ENCODE measurements around the gene AGMO. TPM values are rescaled to one million over a fixed set of nuclear protein-coding genes. Genes with fewer than 3 reads are reported as not detected.

AGMO gene
- total RNA-seq, 4 donors from 2014 or later: 0.17 to 0.83 (median 0.45) TPM; not detected in 1

GRCh38 chr7:15370441-15370840, 191.4 kb downstream of the AGMO start:
- intact Hi-C loops (cut with DNase I): no loop called here
- H3K27ac ChIP-seq (replicated peaks in 1 of 4): no peak overlapping the region
- no peak overlapping the region for H3K4me3 ChIP-seq
- no peaks in the 10 kb centered on the region for H3K4me1 ChIP-seq
- 85% methylated on average over 1 of the region's 1 CpG for WGBS
- no peak for TF ChIP-seq POLR2A (IDR thresholded peaks at IDR 0.05; ENCODE audit: low read depth)
- no peak for TF ChIP-seq EP300 (IDR thresholded peaks at IDR 0.05)
- no peak for TF ChIP-seq POLR2AphosphoS5 (IDR thresholded peaks at IDR 0.05)
- TF ChIP-seq, protein P1, sequence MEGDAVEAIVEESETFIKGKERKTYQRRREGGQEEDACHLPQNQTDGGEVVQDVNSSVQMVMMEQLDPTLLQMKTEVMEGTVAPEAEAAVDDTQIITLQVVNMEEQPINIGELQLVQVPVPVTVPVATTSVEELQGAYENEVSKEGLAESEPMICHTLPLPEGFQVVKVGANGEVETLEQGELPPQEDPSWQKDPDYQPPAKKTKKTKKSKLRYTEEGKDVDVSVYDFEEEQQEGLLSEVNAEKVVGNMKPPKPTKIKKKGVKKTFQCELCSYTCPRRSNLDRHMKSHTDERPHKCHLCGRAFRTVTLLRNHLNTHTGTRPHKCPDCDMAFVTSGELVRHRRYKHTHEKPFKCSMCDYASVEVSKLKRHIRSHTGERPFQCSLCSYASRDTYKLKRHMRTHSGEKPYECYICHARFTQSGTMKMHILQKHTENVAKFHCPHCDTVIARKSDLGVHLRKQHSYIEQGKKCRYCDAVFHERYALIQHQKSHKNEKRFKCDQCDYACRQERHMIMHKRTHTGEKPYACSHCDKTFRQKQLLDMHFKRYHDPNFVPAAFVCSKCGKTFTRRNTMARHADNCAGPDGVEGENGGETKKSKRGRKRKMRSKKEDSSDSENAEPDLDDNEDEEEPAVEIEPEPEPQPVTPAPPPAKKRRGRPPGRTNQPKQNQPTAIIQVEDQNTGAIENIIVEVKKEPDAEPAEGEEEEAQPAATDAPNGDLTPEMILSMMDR (IDR thresholded peaks at IDR 0.05): no peak
- H3K36me3 ChIP-seq: no peaks in the 10 kb centered on the region
- DNase-seq (ENCODE audit: extremely low spot score): no peak
- H3K27me3 ChIP-seq: no peaks in the 10 kb centered on the region
- H3K9me3 ChIP-seq: no peaks in the 10 kb centered on the region

DNA sequence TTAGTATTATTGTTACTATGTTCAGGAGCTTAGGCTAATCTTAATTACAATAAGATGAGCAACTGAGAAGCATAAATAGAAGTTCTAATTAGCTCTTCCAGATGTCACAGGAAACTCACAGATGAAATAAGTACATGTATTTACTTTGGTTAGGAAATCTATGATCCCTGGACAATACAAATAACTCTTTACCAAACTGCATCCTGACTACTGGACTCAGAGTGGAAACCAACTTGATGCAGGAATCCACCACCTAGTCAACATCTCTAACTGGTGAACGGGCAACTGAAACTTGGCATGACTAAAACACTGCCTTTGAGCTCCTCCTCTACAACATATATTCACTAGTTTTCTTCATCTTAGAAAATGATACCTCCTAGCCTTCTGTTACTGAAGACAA, 193.2 kb downstream of the AGMO start:
- Histone ChIP-seq H3K9me3 (no peaks in the 10 kb centered on the region), H3K4me1 (no peaks in the 10 kb centered on the region), H3K27me3 (no peaks in the 10 kb centered on the region), H3K36me3 (no peaks in the 10 kb centered on the region), H3K4me3 (no peak overlapping the region), H3K27ac (replicated peaks in 1 of 4) (no peak overlapping the region)
- intact Hi-C loops (cut with DNase I): no loop called here
- no peak for DNase-seq (ENCODE audit: extremely low spot score)
- TF ChIP-seq POLR2A (IDR thresholded peaks at IDR 0.05; ENCODE audit: low read depth) (no peak), EP300 (IDR thresholded peaks at IDR 0.05) (no peak), POLR2AphosphoS5 (IDR thresholded peaks at IDR 0.05) (no peak)
- TF ChIP-seq, protein P1 (IDR thresholded peaks at IDR 0.05): no peak
- WGBS: 83% methylated on average over 1 of the region's 1 CpG

- Histone ChIP-seq H3K4me3 (no peak overlapping the region), H3K9me3 (no peaks in the 10 kb centered on the region), H3K27me3 (no peaks in the 10 kb centered on the region), H3K4me1 (no peaks in the 10 kb centered on the region), H3K36me3 (no peaks in the 10 kb centered on the region), H3K27ac (replicated peaks in 1 of 4) (no peak overlapping the region)
- DNase-seq (ENCODE audit: extremely low spot score): no peak
- 88% methylated on average over 3 of the region's 3 CpGs for WGBS
- no peak for TF ChIP-seq POLR2AphosphoS5 (IDR thresholded peaks at IDR 0.05)
- TF ChIP-seq, protein P1 (IDR thresholded peaks at IDR 0.05): no peak
- no peak for TF ChIP-seq POLR2A (IDR thresholded peaks at IDR 0.05; ENCODE audit: low read depth)
- TF ChIP-seq EP300 (IDR thresholded peaks at IDR 0.05): no peak
- intact Hi-C loops (cut with DNase I): no loop called here
These were observed 193.9 kb downstream of the AGMO start for GRCh38 chr7:15367897-15368296.

DNA sequence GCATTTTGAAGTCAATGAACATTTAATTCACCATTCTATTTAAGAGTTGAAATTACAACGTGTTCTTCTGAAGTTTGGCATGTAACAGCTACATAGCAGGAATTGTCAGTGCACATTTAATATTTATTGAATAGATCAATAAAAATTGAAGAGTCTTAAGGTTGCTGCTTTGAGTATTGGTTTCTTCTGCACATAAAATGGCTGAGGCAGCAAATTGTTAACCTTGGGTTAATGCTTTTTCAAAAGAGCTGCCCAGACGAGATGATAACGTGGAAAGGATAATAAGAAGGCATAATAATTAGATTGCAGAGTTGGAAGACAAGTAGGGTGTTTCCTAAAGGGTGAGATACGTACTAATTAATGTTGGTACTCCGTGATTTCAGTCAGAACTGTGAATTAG, 203.7 kb downstream of the AGMO start:
- Histone ChIP-seq H3K4me3 (no peak overlapping the region), H3K9me3 (no peaks in the 10 kb centered on the region), H3K4me1 (no peaks in the 10 kb centered on the region), H3K27me3 (no peaks in the 10 kb centered on the region), H3K36me3 (no peaks in the 10 kb centered on the region), H3K27ac (replicated peaks in 1 of 4) (no peak overlapping the region)
- intact Hi-C loops (cut with DNase I): no loop called here
- no peak for DNase-seq (ENCODE audit: extremely low spot score)
- 88% methylated on average over 5 of the region's 5 CpGs for WGBS
- TF ChIP-seq EP300 (IDR thresholded peaks at IDR 0.05): no peak
- no peak for TF ChIP-seq POLR2A (IDR thresholded peaks at IDR 0.05; ENCODE audit: low read depth)

DNA sequence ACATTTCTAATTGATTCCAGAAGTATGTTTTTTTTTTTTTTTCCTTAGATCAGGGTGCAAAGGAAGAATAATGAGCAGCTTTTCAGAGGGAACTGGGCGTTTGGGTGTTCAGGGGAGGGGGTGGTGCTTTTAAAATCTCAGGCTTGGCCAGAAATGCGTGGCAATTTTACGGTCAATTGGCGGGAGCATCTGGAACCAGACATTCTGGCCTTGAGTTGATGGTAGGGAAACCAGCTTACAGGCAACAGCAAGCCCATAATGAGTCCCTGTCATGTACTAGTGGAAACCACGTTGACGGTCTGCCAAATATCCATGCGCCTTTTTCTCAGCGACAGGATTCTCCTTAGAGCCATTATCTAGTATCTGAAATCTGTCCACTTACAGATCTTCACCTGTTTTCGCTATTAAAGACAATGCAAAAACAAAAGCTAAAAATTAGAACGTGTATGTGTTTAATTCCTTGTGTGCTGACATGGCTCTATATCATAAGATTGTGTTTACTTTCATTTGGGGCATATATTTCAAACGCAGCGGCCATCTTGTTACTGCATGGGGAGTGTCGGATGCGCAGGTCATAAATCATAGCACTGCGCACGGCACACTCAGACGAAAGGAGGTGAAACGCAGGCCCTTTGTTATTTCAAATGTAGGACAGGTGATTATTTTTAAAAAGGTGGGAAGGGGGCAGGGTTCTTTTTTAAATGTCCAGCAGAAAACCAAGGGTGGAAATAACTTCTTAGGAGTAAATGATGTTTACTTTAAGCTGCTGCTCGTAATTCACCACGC, 209.2 kb downstream of the AGMO start:
- intact Hi-C loops (cut with DNase I): no loop called here
- H3K9me3 ChIP-seq: no peaks in the 10 kb centered on the region
- TF ChIP-seq POLR2AphosphoS5 (IDR thresholded peaks at IDR 0.05) (no peak), EP300 (IDR thresholded peaks at IDR 0.05) (no peak), POLR2A (IDR thresholded peaks at IDR 0.05; ENCODE audit: low read depth) (no peak)
- TF ChIP-seq, protein P1 (IDR thresholded peaks at IDR 0.05): no peak
- 82% methylated on average over 20 of the region's 20 CpGs for WGBS
- no peak overlapping the region for H3K27ac ChIP-seq (replicated peaks in 1 of 4)
- no peak overlapping the region for H3K4me3 ChIP-seq
- no peaks in the 10 kb centered on the region for H3K36me3 ChIP-seq
- H3K27me3 ChIP-seq: no peaks in the 10 kb centered on the region
- H3K4me1 ChIP-seq: no peaks in the 10 kb centered on the region
- no peak for DNase-seq (ENCODE audit: extremely low spot score)
